Left lobe of liver (tissue), 2 donors: ENCODE measurements around the gene SACS. TPM values are rescaled to one million over a fixed set of nuclear protein-coding genes. Genes with fewer than 3 reads are reported as not detected.
A peak's percentile ranks its signal among the peaks of the same experiment; 100 is the strongest.

Source experiments
- ATAC-seq: fragments of 200-7000 bp; cut with Tn5 transposase; one replicate; pipeline ENCODE4 v1.9.1; 2020; ENCODE audit warnings: mild to moderate bottlenecking, moderate library complexity
- DNase-seq: peaks from one replicate; pipeline ENCODE4 v3.0.0-alpha.2; 2020; ENCODE audit warnings: low spot score
- total RNA-seq: library from RNA; stranded (reverse); gene quantifications from one replicate; pipeline ENCODE4 v1.2.1, GENCODE V29; 2021
- donor health status: DM: no; HTN: no; CAD: no; lungs with moderate emphysema.
- donor health status: DM: no; HTN: yes; CAD: no.

Gene SACS
- total RNA-seq = 2.0 TPM

- ATAC-seq (no peak), DNase-seq (no peak)
Measured at GRCh38 chr13:23433171-23434153, at the start of gene SACS. SACS (minus strand) TSS chr13:23433702; CDS start chr13:23411239, 22,463 bp downstream.

GRCh38 chr13:23480324-23480723 lies 46.8 kb upstream of the SACS start:
- DNase-seq = no peak

GRCh38 chr13:23477101-23477500 lies 43.6 kb upstream of the SACS start:
- DNase-seq (no peak), ATAC-seq (no peak)

More at GRCh38 chr13:23480324-23480723, 46.8 kb upstream of the SACS start:
- no peak for ATAC-seq

- no peak for DNase-seq
- ATAC-seq = no peak
Measured at GRCh38 chr13:23473221-23473620, 39.7 kb upstream of the SACS start.

GRCh38 chr13:23472189-23472588 lies 38.7 kb upstream of the SACS start:
- DNase-seq (no peak), ATAC-seq (no peak)

GRCh38 chr13:23470790-23471614 lies 37.5 kb upstream of the SACS start:
- DNase-seq (no peak), ATAC-seq (no peak)

GRCh38 chr13:23469951-23470421 lies 36.5 kb upstream of the SACS start:
- ATAC-seq (no peak), DNase-seq (no peak)

- DNase-seq (no peak), ATAC-seq (no peak)
Measured at GRCh38 chr13:23468811-23469210, 35.3 kb upstream of the SACS start.

- DNase-seq (no peak), ATAC-seq (no peak)
Measured at GRCh38 chr13:23467932-23468278, 34.4 kb upstream of the SACS start.

- DNase-seq (no peak), ATAC-seq (no peak)
Measured at GRCh38 chr13:23467048-23467931, 33.8 kb upstream of the SACS start.

- peak; percentile 60 for DNase-seq
- peak; percentile 93 for ATAC-seq
Measured at GRCh38 chr13:23466144-23467002, 32.9 kb upstream of the SACS start.

- DNase-seq (no peak), ATAC-seq (no peak)
Measured at GRCh38 chr13:23463661-23464060, 30.2 kb upstream of the SACS start.

GRCh38 chr13:23462815-23463559 lies 29.5 kb upstream of the SACS start:
- DNase-seq (no peak), ATAC-seq (no peak)

GRCh38 chr13:23461544-23461943 lies 28.0 kb upstream of the SACS start:
- ATAC-seq = no peak
- DNase-seq = no peak

GRCh38 chr13:23460921-23461320 lies 27.4 kb upstream of the SACS start:
- DNase-seq = no peak
- ATAC-seq = no peak

GRCh38 chr13:23460309-23460708 lies 26.8 kb upstream of the SACS start:
- ATAC-seq (no peak), DNase-seq (no peak)

GRCh38 chr13:23458989-23459388 lies 25.5 kb upstream of the SACS start:
- ATAC-seq = no peak
- DNase-seq = no peak

- no peak for ATAC-seq
- no peak for DNase-seq
Measured at GRCh38 chr13:23456437-23457210, 23.1 kb upstream of the SACS start.
